HepG2 (cell line): ENCODE results near the gene C3orf85. TPM values are rescaled to one million over a fixed set of nuclear protein-coding genes. Genes with fewer than 3 reads are reported as not detected.

Experiments
- ATAC-seq: fragments of 200-7000 bp; cut with Tn5 transposase; 3 replicates; pipeline ENCODE4 v1.9.1; 2020; ENCODE audit warnings: mild to moderate bottlenecking, moderate library complexity
- BruUV-seq: library from RNA; stranded (reverse); fragments of 400-500 nt; replicated peaks from 2 replicates; lab custom pipeline; 2021; lab: Mats Ljungman, UMichigan
- CTCF ChIA-PET: fragments of 300-600 bp; formaldehyde crosslinking; extraction: SDS; loops from one replicate; lab custom pipeline; 2021; ENCODE audit warnings: low total read pairs, inconsistent platforms, low intra/inter-chr PET ratio; lab: Yijun Ruan, JAX
- POLR2A ChIA-PET: fragments of 350-600 bp; sonication (Branson Sonifier 250); formaldehyde crosslinking; loops from one replicate; lab custom pipeline; 2020; ENCODE audit warnings: antibody characterized with exemption, inconsistent platforms; lab: Yijun Ruan, JAX
- DNase-seq: peaks from one replicate; pipeline ENCODE4 v3.0.0-alpha.2; 2015; ENCODE audit warnings: low spot score
- FAIRE-seq: peaks from 3 replicates; lab custom pipeline; 2011; peaks lifted over from hg19 to GRCh38; lab: Jason Lieb, UNC
- H2AFZ ChIP-seq: one replicate; pipeline ENCODE4 v1.6.1; 2011; ENCODE audit warnings: low read length, inconsistent platforms
- H3K27ac ChIP-seq: fragments of 300-600 bp; 3 replicates; pipeline ENCODE4 v1.8.0; 2011; ENCODE audit warnings: mixed run types, mild to moderate bottlenecking, mixed read lengths, low read length, inconsistent platforms; ENCODE audit not compliant: insufficient read depth; ENCODE audit errors: extremely low read length
- H3K27me3 ChIP-seq, 2 experiments: fragments of 200-600 bp in 1 of 2; 2 replicates in 1 of 2; 3 replicates in 1 of 2; pipeline versions ENCODE4 v1.6.0 to v1.8.0; 2011; ENCODE audit warnings: low read length in 2 of 2, mild to moderate bottlenecking in 2 of 2, moderate library complexity in 2 of 2, inconsistent platforms in 1 of 2; ENCODE audit not compliant: insufficient read depth in 2 of 2, control insufficient read depth in 1 of 2
- H3K36me3 ChIP-seq, 2 experiments: fragments of 200-600 bp in 1 of 2; replicated peaks in 1 of 2; 2 replicates in 1 of 2; 3 replicates in 1 of 2; pipeline versions ENCODE4 v1.5.1 to v1.8.0; 2011; ENCODE audit warnings: low read length in 2 of 2, inconsistent platforms in 1 of 2; ENCODE audit not compliant: insufficient read depth in 2 of 2, control insufficient read depth in 1 of 2
- H3K4me1 ChIP-seq: 2 replicates; pipeline ENCODE4 v1.5.1; 2012; ENCODE audit warnings: low read length, inconsistent platforms; ENCODE audit not compliant: insufficient read depth
- H3K4me2 ChIP-seq: 2 replicates; pipeline ENCODE4 v1.6.0; 2011; ENCODE audit warnings: low read depth, low read length, inconsistent platforms
- H3K4me3 ChIP-seq, 3 experiments: fragments of 200-600 bp in 1 of 3; sonication (generic), shearing (Covaris generic) in 1 of 3; replicated peaks in 1 of 3; 2 replicates each; pipeline ENCODE4 v1.5.1; 2011 to 2016; ENCODE audit warnings: low read length in 3 of 3, inconsistent platforms in 2 of 3, low read depth in 2 of 3, mild to moderate bottlenecking in 2 of 3, control low read depth in 1 of 3, mixed read lengths in 1 of 3; ENCODE audit not compliant: insufficient read depth in 1 of 3
- H3K79me2 ChIP-seq: one replicate; pipeline ENCODE4 v1.6.1; 2011; ENCODE audit warnings: low read length, inconsistent platforms; ENCODE audit not compliant: insufficient read depth
- H3K9ac ChIP-seq: 2 replicates; pipeline ENCODE4 v1.6.0; 2011; ENCODE audit warnings: mild to moderate bottlenecking, low read depth, low read length, inconsistent platforms; ENCODE audit not compliant: insufficient read depth
- H3K9me3 ChIP-seq: 2 replicates; pipeline ENCODE4 v1.5.1; 2012; ENCODE audit warnings: mild to moderate bottlenecking, low read length
- H4K20me1 ChIP-seq: 2 replicates; pipeline ENCODE4 v1.6.0; 2011; ENCODE audit warnings: inconsistent platforms, mild to moderate bottlenecking, low read length, moderate library complexity; ENCODE audit not compliant: insufficient read depth
- CC2D1A ChIP-seq: sonication (generic); formaldehyde crosslinking; IDR thresholded peaks from 2 replicates; pipeline ENCODE4 v1.8.1; 2023; ENCODE audit warnings: mild to moderate bottlenecking, missing genetic modification reagents
- CCAR2 ChIP-seq: fragments of 200-400 bp; formaldehyde crosslinking; optimal IDR thresholded peaks from 2 replicates; pipeline ENCODE3; 2018; ENCODE audit warnings: low read depth, mild to moderate bottlenecking, low read length, moderate library complexity
- ZNF501 ChIP-seq: sonication (generic); formaldehyde crosslinking; IDR thresholded peaks from 2 replicates; pipeline ENCODE4 v1.5.1; 2020; ENCODE audit warnings: mild to moderate bottlenecking, moderate library complexity, missing genetic modification reagents
- ZNF7 ChIP-seq: IDR thresholded peaks from 2 replicates; pipeline ENCODE4 v1.6.1; 2016; ENCODE audit warnings: missing biosample characterization, missing genetic modification reagents
- WGBS: methylation state at CpG from one replicate; pipeline ENCODE4 v1.1.6; 2017; ENCODE audit warnings: low lambda C conversion rate; 5-methylcytosine and 5-hydroxymethylcytosine counted together
- in situ Hi-C: cut with HindIII; loops from 2 replicates; pipeline ENCODE4 v1.10.0; 2017; ENCODE audit warnings: low pct_unique_long_range_greater_than_20kb; ENCODE audit not compliant: extremely low pct_ligation_motif_present
- intact Hi-C: fragments of 100-400 bp; cut with micrococcal nuclease; formaldehyde crosslinking; loops from one replicate; pipeline ENCODE4 v1.10.0; 2022; ENCODE audit not compliant: unreplicated experiment
- polyA plus RNA-seq, 8 experiments: library from polyadenylated mRNA; depleted of rRNA in 3 of 8; stranded (reverse) in 7 of 8; unstranded in 1 of 8; fragments of >200 nt; fragmentation: Illumina TruSeq in 4 of 8; extraction: Trizol in 4 of 8; gene quantifications; 2 replicates each; pipeline versions ENCODE4 v1.2.1 to v1.2.3, GENCODE V29; 2011 to 2016; ENCODE audit warnings: low read depth in 4 of 8, missing spikeins in 1 of 8, mixed read lengths in 1 of 8; ENCODE audit not compliant: insufficient read depth in 1 of 8
- total RNA-seq, 5 experiments: library from RNA; depleted of rRNA; stranded (reverse); fragments of >200 nt; fragmentation: Illumina TruSeq; extraction: Trizol; gene quantifications; 2 replicates each; pipeline ENCODE4 v1.2.3, GENCODE V29; 2016; ENCODE audit warnings: low read depth in 1 of 5
- TF ChIP-seq, protein P1 (sequence below): sonication (generic); formaldehyde crosslinking; IDR thresholded peaks from 2 replicates; pipeline ENCODE4 v1.5.0; 2020; ENCODE audit warnings: mild to moderate bottlenecking, missing genetic modification reagents
- TF ChIP-seq, protein P2 (sequence below): sonication (generic); formaldehyde crosslinking; IDR thresholded peaks from 2 replicates; pipeline ENCODE4 v1.4.0; 2020; ENCODE audit warnings: missing genetic modification reagents

The C3orf85 gene
- total and polyA plus RNA-seq, 2 of the 13 experiments (the other 11 are each of a cell fraction or from before 2014, with no cell fraction given) = not detected

DNA sequence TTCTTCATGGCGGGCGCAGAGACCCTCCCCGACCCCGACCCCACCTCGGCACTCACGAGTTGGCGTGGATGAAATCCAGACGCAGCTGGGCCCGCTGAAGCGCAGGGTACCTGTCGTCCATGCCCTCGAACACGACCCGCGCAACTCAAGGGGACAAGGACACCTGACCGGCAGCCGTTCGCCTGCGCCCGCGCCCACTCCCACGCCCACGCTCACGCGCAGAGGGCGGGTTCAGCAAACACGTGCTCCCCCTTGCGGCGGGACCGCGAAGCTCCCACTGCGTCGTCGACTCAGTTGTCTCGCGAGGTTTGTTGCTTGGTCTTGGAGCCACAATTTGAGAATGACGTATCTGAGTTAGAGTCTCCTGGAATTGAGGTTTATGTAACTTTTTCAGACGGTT, 18.6 kb upstream of the C3orf85 start, which contains the start of gene MORC1:
Gene MORC1, minus strand, starts transcription at position 196 of the 400 bp plus-strand sequence. Its CDS starts 75 bp downstream, at position 121.
- in situ Hi-C loops (no loop called here), intact Hi-C loops (no loop called here)
- no peaks in the 10 kb centered on the region for H3K36me3 ChIP-seq
- TF ChIP-seq, protein P1, sequence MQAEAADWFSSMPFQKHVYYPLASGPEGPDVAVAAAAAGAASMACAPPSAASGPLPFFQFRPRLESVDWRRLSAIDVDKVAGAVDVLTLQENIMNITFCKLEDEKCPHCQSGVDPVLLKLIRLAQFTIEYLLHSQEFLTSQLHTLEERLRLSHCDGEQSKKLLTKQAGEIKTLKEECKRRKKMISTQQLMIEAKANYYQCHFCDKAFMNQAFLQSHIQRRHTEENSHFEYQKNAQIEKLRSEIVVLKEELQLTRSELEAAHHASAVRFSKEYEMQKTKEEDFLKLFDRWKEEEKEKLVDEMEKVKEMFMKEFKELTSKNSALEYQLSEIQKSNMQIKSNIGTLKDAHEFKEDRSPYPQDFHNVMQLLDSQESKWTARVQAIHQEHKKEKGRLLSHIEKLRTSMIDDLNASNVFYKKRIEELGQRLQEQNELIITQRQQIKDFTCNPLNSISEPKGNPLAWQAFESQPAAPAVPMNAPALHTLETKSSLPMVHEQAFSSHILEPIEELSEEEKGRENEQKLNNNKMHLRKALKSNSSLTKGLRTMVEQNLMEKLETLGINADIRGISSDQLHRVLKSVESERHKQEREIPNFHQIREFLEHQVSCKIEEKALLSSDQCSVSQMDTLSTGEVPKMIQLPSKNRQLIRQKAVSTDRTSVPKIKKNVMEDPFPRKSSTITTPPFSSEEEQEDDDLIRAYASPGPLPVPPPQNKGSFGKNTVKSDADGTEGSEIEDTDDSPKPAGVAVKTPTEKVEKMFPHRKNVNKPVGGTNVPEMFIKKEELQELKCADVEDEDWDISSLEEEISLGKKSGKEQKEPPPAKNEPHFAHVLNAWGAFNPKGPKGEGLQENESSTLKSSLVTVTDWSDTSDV (CRISPR knock-in tag) = no peak
- TF ChIP-seq ZNF501 (CRISPR knock-in tag) = no peak
- TF ChIP-seq, protein P2, sequence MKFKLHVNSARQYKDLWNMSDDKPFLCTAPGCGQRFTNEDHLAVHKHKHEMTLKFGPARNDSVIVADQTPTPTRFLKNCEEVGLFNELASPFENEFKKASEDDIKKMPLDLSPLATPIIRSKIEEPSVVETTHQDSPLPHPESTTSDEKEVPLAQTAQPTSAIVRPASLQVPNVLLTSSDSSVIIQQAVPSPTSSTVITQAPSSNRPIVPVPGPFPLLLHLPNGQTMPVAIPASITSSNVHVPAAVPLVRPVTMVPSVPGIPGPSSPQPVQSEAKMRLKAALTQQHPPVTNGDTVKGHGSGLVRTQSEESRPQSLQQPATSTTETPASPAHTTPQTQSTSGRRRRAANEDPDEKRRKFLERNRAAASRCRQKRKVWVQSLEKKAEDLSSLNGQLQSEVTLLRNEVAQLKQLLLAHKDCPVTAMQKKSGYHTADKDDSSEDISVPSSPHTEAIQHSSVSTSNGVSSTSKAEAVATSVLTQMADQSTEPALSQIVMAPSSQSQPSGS (CRISPR knock-in tag) = no peak
- TF ChIP-seq ZNF7 (CRISPR knock-in tag) = no peak
- TF ChIP-seq CCAR2 = no peak
- TF ChIP-seq CC2D1A (CRISPR knock-in tag) = no peak
- no peak within 1 kb of the TSS for H2AFZ ChIP-seq
- no peaks in the 10 kb centered on the region for H3K27me3 ChIP-seq
- DNase-seq = no peak
- ATAC-seq = no peak
- POLR2A ChIA-PET = no interaction called here
- no TSS peak for BruUV-seq
- H3K4me3 ChIP-seq = no peak within 1 kb of the TSS
- no peak for FAIRE-seq
- no peaks in the 10 kb centered on the region for H4K20me1 ChIP-seq
- no peak within 1 kb of the TSS for H3K9ac ChIP-seq
- H3K4me1 ChIP-seq = no peaks in the 10 kb centered on the region
- no peaks in the 10 kb centered on the region for H3K9me3 ChIP-seq
- H3K27ac ChIP-seq = no peak within 1 kb of the TSS
- CTCF ChIA-PET = no interaction called here
- 79% methylated on average over 32 of the region's 38 CpGs for WGBS
- H3K79me2 ChIP-seq = no peaks in the 10 kb centered on the region
- no peak within 1 kb of the TSS for H3K4me2 ChIP-seq
